Astrocyte (in vitro differentiated cells and primary cell): Measurements from ENCODE around the gene CFAP57.

ENCODE experiments used
- EZH2 ChIP-seq: IDR thresholded peaks from 2 replicates; pipeline ENCODE4 v1.6.1; 2012; ENCODE audit warnings: mild to moderate bottlenecking, low read length, inconsistent platforms; ENCODE audit not compliant: insufficient read depth
- TF ChIP-seq, protein P1 (sequence below): IDR thresholded peaks from 2 replicates; pipeline ENCODE4 v1.5.1; 2011; ENCODE audit warnings: low read depth, mild to moderate bottlenecking, inconsistent platforms, low read length, moderate library complexity; ENCODE audit not compliant: insufficient read depth

DNA sequence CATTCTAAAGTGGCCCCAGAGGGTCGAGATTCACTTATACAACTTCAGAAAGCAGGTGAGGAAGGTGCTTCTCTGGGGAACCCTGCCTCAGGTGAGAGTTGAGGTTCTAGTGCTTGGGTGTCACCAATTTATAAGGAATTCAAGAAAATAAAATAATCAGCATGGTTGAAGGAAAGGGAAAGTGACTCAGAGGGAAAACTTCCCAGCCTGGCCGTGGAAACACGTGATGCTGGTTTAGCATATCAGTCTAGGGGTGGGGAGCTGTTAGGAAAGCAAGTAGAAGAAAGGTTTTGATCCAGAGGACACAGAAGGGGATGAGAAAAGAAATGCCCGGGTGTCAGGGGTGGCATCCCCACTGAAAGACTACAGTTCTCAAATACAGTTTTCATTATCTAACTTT is 59.9 kb downstream of the CFAP57 start:
- no peak for TF ChIP-seq EZH2
- TF ChIP-seq, protein P1, sequence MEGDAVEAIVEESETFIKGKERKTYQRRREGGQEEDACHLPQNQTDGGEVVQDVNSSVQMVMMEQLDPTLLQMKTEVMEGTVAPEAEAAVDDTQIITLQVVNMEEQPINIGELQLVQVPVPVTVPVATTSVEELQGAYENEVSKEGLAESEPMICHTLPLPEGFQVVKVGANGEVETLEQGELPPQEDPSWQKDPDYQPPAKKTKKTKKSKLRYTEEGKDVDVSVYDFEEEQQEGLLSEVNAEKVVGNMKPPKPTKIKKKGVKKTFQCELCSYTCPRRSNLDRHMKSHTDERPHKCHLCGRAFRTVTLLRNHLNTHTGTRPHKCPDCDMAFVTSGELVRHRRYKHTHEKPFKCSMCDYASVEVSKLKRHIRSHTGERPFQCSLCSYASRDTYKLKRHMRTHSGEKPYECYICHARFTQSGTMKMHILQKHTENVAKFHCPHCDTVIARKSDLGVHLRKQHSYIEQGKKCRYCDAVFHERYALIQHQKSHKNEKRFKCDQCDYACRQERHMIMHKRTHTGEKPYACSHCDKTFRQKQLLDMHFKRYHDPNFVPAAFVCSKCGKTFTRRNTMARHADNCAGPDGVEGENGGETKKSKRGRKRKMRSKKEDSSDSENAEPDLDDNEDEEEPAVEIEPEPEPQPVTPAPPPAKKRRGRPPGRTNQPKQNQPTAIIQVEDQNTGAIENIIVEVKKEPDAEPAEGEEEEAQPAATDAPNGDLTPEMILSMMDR, result no peak
